ENCODE results near the gene CTNNA2. TPM values are rescaled to one million over a fixed set of nuclear protein-coding genes. Genes with fewer than 3 reads are reported as not detected.

The CTNNA2 gene
- total RNA-seq, 1 donor from 2014 or later = 15.0 TPM

DNA sequence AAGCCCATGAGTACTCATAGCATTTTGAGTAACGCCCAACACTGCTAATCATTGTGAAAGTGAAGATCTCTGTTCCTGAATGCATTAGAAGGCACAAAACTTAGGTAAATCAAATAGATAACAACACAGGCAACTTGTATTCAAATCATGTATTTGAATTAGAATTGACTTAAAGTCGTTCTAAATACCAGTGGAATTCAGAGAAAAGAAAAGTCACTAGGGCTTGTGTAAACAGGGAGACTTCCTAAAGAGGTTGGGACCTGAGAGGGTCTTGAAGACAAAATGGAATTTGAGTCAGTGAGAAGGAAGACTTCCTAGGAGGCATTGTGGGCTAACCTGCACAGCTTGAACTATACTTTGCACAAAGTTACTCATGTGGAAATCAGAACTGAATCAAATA lies 127.2 kb downstream of the CTNNA2 start:
- Mint-ChIP-seq H3K27ac (no peak overlapping the region), H3K9me3 (peaks cover 4% of the 10 kb centered on the region), H3K36me3 (no peaks in the 10 kb centered on the region), H3K4me3 (no peak overlapping the region), H3K4me1 (ENCODE audit: unreplicated experiment) (peaks cover 4% of the 10 kb centered on the region), H3K27me3 (no peaks in the 10 kb centered on the region)
- DNase-seq (ENCODE audit: extremely low spot score, unreplicated experiment) = no peak
- TF ChIP-seq, protein P1, sequence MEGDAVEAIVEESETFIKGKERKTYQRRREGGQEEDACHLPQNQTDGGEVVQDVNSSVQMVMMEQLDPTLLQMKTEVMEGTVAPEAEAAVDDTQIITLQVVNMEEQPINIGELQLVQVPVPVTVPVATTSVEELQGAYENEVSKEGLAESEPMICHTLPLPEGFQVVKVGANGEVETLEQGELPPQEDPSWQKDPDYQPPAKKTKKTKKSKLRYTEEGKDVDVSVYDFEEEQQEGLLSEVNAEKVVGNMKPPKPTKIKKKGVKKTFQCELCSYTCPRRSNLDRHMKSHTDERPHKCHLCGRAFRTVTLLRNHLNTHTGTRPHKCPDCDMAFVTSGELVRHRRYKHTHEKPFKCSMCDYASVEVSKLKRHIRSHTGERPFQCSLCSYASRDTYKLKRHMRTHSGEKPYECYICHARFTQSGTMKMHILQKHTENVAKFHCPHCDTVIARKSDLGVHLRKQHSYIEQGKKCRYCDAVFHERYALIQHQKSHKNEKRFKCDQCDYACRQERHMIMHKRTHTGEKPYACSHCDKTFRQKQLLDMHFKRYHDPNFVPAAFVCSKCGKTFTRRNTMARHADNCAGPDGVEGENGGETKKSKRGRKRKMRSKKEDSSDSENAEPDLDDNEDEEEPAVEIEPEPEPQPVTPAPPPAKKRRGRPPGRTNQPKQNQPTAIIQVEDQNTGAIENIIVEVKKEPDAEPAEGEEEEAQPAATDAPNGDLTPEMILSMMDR (conservative IDR thresholded peaks at IDR 0.05) = no peak

DNA sequence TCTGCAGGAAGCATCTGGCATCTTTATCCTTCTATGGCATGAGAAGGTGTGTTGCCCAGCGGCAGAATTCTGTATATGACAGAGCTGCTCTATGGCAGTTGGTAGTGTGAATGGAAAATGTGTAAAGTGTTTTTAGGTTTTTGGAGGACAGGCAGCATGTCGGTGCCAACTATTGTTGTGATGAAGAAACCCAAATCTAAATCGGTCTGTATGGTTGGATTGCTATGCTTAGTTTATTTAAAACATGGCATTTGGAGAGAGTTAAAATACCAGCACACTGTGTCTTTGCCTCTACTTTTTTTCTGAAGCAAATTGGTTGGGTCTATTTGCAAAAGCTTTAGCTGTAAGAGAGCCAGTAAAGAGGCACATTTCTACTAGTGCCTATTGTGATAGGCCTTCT lies 136.7 kb downstream of the CTNNA2 start:
- no peaks in the 10 kb centered on the region for H3K4me1 Mint-ChIP-seq (ENCODE audit: unreplicated experiment)
- no peaks in the 10 kb centered on the region for H3K27me3 Mint-ChIP-seq
- no peak overlapping the region for H3K4me3 Mint-ChIP-seq
- TF ChIP-seq, protein P1 (conservative IDR thresholded peaks at IDR 0.05) = no peak
- H3K36me3 Mint-ChIP-seq = peaks cover 8% of the 10 kb centered on the region
- H3K9me3 Mint-ChIP-seq = peaks cover 13% of the 10 kb centered on the region
- DNase-seq (ENCODE audit: extremely low spot score, unreplicated experiment) = no peak
- H3K27ac Mint-ChIP-seq = no peak overlapping the region

DNA sequence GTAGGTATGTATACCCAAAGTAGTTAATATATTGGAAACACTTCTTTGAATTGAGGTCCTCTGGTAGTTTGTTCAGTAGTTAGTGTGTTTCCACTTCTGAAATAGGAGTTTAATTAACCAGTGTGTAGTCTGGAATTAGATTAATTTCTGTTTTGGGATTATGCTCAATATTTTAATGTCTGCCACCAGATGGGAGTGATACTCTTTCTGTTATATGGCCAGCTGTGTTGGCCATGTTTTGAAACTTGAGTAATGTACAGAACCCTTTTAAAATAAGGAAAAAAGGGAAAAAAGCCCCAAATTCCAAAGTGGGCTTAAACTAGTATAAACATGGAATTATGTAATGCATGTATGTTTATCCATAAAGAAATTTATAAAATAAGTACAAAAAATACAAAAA lies 147.7 kb downstream of the CTNNA2 start:
- Mint-ChIP-seq H3K27ac (no peak overlapping the region), H3K4me3 (no peak overlapping the region), H3K27me3 (no peaks in the 10 kb centered on the region), H3K4me1 (ENCODE audit: unreplicated experiment) (peaks cover 5% of the 10 kb centered on the region), H3K36me3 (no peaks in the 10 kb centered on the region), H3K9me3 (peaks cover 4% of the 10 kb centered on the region)
- TF ChIP-seq, protein P1 (conservative IDR thresholded peaks at IDR 0.05) = no peak
- no peak for DNase-seq (ENCODE audit: extremely low spot score, unreplicated experiment)

DNA sequence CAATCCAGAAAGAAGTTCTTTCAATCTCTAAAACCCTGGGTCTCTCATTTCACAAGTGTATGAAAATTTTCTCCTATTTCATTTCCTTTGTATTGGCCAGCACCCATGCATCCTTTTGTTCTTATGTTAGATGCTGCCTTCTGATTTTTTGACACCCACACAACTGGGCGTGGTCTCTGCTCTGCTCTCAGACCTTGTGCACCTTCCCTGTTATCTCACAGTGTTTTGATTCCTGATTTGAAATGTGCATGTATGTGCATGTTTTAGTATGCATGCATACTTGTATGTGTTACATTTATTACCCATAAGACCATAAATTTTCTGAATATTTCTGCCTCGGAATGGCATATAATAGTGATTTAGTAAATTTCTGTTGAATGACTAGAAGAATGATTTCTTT lies 152.2 kb downstream of the CTNNA2 start:
- peaks cover 5% of the 10 kb centered on the region for H3K4me1 Mint-ChIP-seq (ENCODE audit: unreplicated experiment)
- H3K27ac Mint-ChIP-seq = no peak overlapping the region
- TF ChIP-seq, protein P1 (conservative IDR thresholded peaks at IDR 0.05) = no peak
- H3K27me3 Mint-ChIP-seq = no peaks in the 10 kb centered on the region
- no peak for DNase-seq (ENCODE audit: extremely low spot score, unreplicated experiment)
- H3K9me3 Mint-ChIP-seq = peaks cover 4% of the 10 kb centered on the region
- no peak overlapping the region for H3K4me3 Mint-ChIP-seq
- H3K36me3 Mint-ChIP-seq = no peaks in the 10 kb centered on the region

DNA sequence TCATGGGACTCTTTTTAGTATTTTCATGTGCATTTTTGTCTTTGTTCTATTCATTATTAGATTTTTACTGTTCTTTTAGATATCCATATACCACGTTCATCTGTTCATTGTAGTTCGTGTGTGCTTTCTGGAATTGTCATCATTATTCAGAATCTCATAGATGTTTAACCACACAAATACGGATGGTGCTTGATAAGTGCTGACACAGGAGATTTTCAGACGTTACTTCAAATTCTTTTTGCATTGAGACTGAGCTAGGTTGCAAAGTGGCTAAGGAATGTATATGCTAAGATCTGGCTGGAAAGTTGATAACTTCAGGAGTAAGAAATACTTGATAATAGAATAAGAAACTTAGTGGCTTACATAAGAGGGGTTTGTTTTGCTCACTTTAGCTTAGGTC lies 153.6 kb downstream of the CTNNA2 start:
- Mint-ChIP-seq H3K9me3 (peaks cover 4% of the 10 kb centered on the region), H3K4me1 (ENCODE audit: unreplicated experiment) (peaks cover 5% of the 10 kb centered on the region), H3K36me3 (no peaks in the 10 kb centered on the region), H3K27ac (no peak overlapping the region), H3K27me3 (no peaks in the 10 kb centered on the region), H3K4me3 (no peak overlapping the region)
- TF ChIP-seq, protein P1 (conservative IDR thresholded peaks at IDR 0.05) = no peak
- DNase-seq (ENCODE audit: extremely low spot score, unreplicated experiment) = no peak

DNA sequence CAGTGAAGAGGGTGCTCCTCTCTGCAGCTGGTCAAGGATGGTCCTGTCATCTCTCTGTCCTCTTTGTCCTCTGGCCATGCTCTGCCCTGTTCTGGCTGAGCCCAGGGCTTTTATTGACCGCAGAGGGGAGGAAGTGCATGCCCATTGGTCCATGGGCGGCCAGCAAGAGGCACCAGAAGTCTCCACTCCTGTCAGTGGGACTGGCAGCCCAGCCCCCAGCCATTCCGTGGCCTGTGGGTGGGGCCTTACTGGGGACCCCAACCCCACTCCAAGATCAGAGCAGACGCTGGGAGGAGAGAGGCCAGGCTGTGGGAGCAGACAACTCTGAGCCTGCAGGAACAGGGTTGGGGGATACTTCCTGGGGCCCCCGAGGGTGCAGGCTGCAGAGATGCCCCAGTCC lies 156.9 kb downstream of the CTNNA2 start:
- Mint-ChIP-seq H3K4me3 (no peak overlapping the region), H3K27ac (no peak overlapping the region), H3K9me3 (no peaks in the 10 kb centered on the region), H3K36me3 (no peaks in the 10 kb centered on the region), H3K4me1 (ENCODE audit: unreplicated experiment) (peaks cover 4% of the 10 kb centered on the region), H3K27me3 (no peaks in the 10 kb centered on the region)
- no peak for DNase-seq (ENCODE audit: extremely low spot score, unreplicated experiment)
- TF ChIP-seq, protein P1 (conservative IDR thresholded peaks at IDR 0.05) = no peak
